HUES48 (cell line): ENCODE data around the gene DIP2C.

Source experiments
- H3K27ac ChIP-seq: one replicate; pipeline ENCODE4 v1.7.0; 2013; ENCODE audit warnings: low read depth, low read length, inconsistent platforms
- H3K27me3 ChIP-seq: 2 replicates; pipeline ENCODE4 v1.6.1; 2013; ENCODE audit warnings: mild to moderate bottlenecking, low read length; ENCODE audit not compliant: control insufficient read depth, insufficient read depth
- H3K36me3 ChIP-seq: 2 replicates; pipeline ENCODE4 v1.6.1; 2013; ENCODE audit warnings: low read length; ENCODE audit not compliant: control insufficient read depth, insufficient read depth
- H3K4me1 ChIP-seq: 2 replicates; pipeline ENCODE4 v1.6.1; 2013; ENCODE audit warnings: mild to moderate bottlenecking, low read length; ENCODE audit not compliant: control insufficient read depth, insufficient read depth
- H3K4me3 ChIP-seq: 2 replicates; pipeline ENCODE4 v1.5.1; 2013; ENCODE audit warnings: mild to moderate bottlenecking, low read depth, low read length
- H3K9ac ChIP-seq: 2 replicates; pipeline ENCODE4 v1.6.1; 2013; ENCODE audit warnings: mild to moderate bottlenecking, low read depth, low read length, moderate library complexity
- H3K9me3 ChIP-seq: 2 replicates; pipeline ENCODE4 v1.6.1; 2013; ENCODE audit warnings: low read length; ENCODE audit not compliant: control insufficient read depth, insufficient read depth

Gene DIP2C

DNA sequence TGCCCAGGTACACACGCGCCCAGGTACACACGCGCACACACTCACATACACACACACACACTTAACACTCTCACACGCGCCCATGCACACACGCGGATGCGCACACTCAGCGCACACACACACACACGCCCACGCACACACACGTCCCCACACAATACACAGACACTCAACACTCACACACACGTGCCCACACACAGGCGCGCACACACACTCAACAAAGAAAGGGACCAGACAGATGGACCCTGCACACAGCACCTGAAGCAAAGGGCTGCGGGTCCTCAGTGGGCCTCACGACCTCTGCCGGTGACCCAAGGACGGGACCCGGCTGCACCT, 296.8 kb downstream of the DIP2C start:
- Histone ChIP-seq H3K4me3 (no peak overlapping the region), H3K9me3 (no peaks in the 10 kb centered on the region), H3K27ac (no peak overlapping the region), H3K36me3 (peaks cover 12% of the 10 kb centered on the region), H3K9ac (no peak overlapping the region), H3K4me1 (peaks cover 10% of the 10 kb centered on the region; the same call in 1 of the 2 replicates), H3K27me3 (no peaks in the 10 kb centered on the region)

DNA sequence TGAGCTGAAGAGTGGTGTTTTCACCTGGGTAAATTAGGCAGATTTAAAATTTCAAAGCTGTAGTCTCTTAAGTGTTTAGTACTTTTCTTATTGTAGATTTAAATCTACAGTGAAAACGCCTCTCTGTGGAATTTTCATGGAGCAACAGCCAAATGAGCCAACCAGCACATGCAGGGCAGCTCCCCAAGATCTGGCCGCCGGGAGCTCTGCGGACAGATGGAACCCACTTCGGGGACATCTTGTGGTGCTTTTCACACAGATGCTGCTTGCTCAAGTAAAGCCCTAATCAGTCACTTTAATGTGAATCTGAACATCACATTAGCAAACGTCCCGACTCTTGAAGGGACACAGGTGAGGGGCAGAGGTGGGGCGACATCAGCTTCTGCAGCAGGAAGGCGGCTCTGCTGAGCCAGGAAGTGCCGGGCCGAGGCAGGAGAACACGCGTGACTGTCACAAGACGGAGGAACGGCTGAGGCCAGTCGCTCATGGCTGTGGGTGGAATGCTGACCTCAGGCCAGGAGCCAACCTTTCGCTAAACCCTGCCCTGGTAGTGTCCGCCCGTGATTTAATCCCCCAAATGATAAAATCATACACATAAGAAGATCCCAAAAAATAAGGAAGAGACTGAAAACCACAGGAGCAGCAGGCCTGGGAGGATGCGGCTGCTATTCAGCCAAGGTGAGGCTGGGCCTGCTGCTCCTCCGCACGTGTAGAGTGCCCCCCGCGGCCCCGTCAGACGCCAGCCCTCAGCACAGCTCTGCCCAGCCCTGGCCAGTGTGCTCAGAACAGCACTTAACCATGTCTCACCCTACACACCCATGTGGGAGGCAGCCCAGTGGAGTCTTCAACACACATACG, 297.4 kb downstream of the DIP2C start:
- Histone ChIP-seq H3K27ac (no peak overlapping the region), H3K4me3 (no peak overlapping the region), H3K27me3 (no peaks in the 10 kb centered on the region), H3K9ac (no peak overlapping the region), H3K36me3 (peaks cover 13% of the 10 kb centered on the region), H3K4me1 (peaks cover 8% of the 10 kb centered on the region; the same call in 1 of the 2 replicates), H3K9me3 (no peaks in the 10 kb centered on the region)

DNA sequence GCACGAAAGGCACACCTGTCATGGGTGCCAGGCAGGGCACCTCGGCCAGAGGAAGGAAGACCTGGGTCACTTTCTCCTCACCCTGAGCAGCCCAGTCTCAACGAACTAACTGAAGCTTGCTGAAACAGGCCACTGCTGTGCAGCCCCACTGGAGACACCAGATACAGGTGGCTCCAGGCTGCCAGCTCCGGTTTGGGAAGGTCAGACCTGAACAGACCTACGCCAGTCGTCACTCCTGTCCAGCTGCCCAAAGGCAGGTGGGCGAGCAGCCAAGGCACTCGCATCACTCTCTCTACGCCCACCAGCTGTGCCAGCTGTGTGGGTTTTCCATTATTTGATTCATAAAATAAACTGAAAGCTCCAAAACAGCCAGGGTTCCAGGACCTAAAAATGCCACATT, 298.2 kb downstream of the DIP2C start:
- no peak overlapping the region for H3K27ac ChIP-seq
- H3K36me3 ChIP-seq, result peaks cover 19% of the 10 kb centered on the region
- no peaks in the 10 kb centered on the region for H3K27me3 ChIP-seq
- H3K9ac ChIP-seq, result no peak overlapping the region
- no peak overlapping the region for H3K4me3 ChIP-seq
- H3K4me1 ChIP-seq, result peaks cover 8% of the 10 kb centered on the region; the same call in 1 of the 2 replicates
- no peaks in the 10 kb centered on the region for H3K9me3 ChIP-seq

DNA sequence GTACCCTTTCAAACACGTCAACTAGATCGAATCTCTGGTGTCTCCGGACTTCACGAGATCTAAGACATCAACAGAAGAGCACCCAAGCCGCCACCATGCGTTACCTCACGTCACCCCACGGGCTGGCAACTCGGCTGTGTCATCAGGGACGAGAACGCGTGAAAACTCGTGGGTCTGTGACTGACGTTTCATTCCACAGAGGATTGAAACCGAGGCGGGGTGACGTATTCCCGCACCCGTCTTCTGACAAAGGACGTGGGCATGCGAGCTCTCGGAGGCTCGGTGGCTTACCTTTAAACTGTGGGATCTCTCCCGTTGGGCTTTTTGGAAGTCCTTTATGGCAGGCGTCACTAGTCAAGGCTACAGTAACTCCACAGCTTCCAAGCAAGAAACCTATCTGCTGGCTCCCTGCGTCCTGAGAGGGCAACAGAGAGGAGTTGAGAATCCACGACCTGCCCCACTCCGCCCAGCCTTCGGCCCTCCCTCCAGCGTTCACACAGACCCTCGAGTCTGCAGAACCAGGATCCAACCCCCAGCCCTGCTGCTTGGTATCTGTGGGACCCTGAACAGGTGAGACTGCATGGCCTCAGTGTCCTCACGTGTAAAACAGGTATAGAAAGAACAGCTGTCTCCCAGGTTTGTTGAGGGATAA, 298.9 kb downstream of the DIP2C start:
- H3K4me1 ChIP-seq, result peaks cover 8% of the 10 kb centered on the region; the same call in 1 of the 2 replicates
- H3K9ac ChIP-seq, result no peak overlapping the region
- no peak overlapping the region for H3K27ac ChIP-seq
- no peaks in the 10 kb centered on the region for H3K9me3 ChIP-seq
- no peaks in the 10 kb centered on the region for H3K27me3 ChIP-seq
- no peak overlapping the region for H3K4me3 ChIP-seq
- H3K36me3 ChIP-seq, result peaks cover 19% of the 10 kb centered on the region

DNA sequence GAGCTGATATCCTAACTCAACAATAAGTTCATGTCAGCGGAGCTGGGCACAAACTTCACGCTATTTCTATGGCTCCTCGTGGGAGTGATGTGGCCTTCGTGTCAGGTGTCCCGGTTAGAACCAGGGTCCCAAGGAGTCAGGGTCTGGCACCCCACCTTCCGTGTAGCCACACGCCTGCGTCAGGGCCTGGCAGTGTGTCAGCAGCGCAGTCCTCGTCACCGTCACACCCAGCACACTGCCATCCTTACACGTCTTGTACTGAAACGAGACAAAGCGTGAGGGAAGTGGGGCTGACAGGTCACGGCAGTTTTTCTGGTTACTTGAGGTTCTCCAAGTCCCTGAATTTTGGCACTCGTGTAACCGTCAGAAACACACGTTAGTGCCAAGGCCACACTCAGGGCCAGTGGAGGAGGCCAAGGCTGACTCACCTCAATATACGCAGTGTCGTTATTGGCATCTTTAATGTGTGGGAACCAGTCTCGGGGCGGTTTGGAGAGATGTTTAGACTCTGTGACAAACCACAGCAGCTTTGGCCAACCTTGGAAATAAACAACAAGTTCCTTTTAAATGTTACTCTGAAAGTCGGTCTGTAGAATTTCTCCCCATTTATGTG, 299.5 kb downstream of the DIP2C start:
- Histone ChIP-seq H3K27ac (no peak overlapping the region), H3K9me3 (no peaks in the 10 kb centered on the region), H3K9ac (no peak overlapping the region), H3K27me3 (no peaks in the 10 kb centered on the region), H3K4me3 (no peak overlapping the region), H3K36me3 (peaks cover 19% of the 10 kb centered on the region), H3K4me1 (peaks cover 8% of the 10 kb centered on the region; the same call in 1 of the 2 replicates)

DNA sequence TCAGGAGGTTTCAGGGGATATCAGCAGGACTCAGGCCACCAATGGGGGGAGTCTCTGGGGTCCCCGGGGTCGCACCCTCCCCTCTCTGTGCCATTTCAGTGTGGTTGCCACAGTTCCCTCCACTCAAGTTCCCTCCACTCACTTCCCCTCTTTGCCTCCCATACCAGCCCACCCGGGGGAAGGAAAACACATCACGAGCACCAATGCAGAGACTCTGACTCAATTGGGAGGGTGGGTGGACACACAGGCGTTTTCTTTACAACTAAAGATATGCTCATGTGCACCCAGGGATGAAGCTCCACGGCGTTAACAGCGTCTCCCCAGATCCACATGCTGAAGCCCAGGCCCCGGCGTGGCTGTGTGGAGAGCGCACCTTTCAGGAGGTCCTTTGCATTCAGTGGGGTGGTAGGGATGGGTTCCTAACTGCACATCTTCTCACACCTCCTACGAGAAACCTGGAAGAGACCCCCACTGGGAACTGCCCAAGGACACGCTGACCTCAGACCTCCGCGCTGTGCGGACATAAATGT, 300.1 kb downstream of the DIP2C start:
- peaks cover 19% of the 10 kb centered on the region for H3K36me3 ChIP-seq
- no peaks in the 10 kb centered on the region for H3K9me3 ChIP-seq
- H3K9ac ChIP-seq, result no peak overlapping the region
- no peak overlapping the region for H3K27ac ChIP-seq
- H3K27me3 ChIP-seq, result no peaks in the 10 kb centered on the region
- 0 out of 2 replicates have a peak, but pooled peaks cover 3% of the 10 kb centered on the region for H3K4me1 ChIP-seq
- H3K4me3 ChIP-seq, result no peak overlapping the region

DNA sequence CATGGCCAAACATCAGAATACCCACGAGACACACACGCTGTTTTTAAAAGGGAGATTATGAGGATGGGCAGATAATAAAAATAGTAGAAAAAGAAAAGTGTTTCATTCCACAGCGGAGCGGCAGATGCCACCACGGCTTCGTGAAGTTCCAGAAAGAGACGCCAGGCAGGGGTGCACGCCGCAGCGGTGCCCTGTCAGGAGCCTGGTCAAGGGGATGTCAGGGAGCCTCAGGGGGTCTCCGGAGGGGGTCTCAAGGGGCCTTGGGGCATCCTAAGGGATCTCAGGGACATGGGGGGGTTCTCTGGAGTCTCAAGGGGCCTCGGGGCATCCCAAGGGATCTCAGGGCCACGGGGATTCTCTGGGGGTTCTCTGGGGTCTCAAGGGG, 300.8 kb downstream of the DIP2C start:
- Histone ChIP-seq H3K27me3 (no peaks in the 10 kb centered on the region), H3K4me1 (no peaks in the 10 kb centered on the region), H3K36me3 (peaks cover 20% of the 10 kb centered on the region), H3K4me3 (no peak overlapping the region), H3K9ac (no peak overlapping the region), H3K27ac (no peak overlapping the region), H3K9me3 (no peaks in the 10 kb centered on the region)

DNA sequence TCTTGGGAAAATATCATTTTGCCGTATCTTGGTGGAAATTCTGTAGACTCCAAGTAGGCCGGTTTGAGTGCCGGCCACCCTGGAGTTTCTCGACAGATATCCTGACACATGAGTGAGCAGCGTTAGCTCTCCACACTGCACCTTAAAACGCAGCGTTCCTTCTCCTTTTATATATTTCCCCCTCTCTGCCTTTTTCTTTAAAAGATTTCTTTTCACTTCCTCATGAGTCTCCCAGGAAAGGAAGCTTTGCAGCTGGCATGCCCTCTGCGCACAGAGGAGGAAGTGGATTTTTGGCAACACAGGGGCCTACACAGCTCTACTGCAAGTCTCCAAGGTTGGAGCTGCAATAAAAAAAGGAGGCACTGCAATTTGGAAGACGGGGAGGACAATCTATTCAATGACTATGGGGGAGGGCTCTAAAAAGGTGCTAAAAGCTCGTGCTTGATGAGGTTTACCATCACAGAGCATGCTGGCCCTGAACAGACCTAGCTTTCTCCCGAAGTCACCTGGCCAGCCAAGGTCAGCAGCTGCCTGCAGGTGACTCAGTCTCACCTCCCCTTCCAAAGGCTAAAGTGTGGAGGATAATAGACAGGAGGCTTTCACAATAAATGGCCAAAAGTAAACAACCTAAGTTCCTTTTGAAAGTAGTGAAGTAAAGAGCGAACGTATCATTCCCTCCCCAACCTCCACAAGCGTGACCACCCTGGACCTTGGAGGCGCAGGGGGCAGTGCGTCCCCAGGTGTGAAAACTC, 301.4 kb downstream of the DIP2C start:
- Histone ChIP-seq H3K4me1 (no peaks in the 10 kb centered on the region), H3K27me3 (no peaks in the 10 kb centered on the region), H3K9me3 (no peaks in the 10 kb centered on the region), H3K27ac (no peak overlapping the region), H3K36me3 (peaks cover 25% of the 10 kb centered on the region), H3K4me3 (no peak overlapping the region), H3K9ac (no peak overlapping the region)

DNA sequence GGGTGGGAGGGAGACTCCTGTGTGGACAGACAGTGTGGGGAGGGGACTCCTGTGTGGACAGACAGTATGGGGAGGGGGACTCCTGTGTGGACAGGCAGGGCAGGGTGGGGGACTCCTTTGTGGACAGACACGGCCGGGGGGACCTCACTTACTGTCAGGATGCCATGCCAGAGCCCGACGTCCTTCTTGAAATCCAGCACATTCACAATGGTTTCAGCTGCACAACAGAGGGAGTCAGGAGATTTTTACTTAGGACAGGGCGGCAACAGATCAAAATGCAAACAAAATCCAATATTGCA, 301.9 kb downstream of the DIP2C start:
- Histone ChIP-seq H3K27me3 (no peaks in the 10 kb centered on the region), H3K9ac (no peak overlapping the region), H3K4me3 (no peak overlapping the region), H3K9me3 (no peaks in the 10 kb centered on the region), H3K27ac (no peak overlapping the region), H3K36me3 (peaks cover 26% of the 10 kb centered on the region), H3K4me1 (no peaks in the 10 kb centered on the region)

DNA sequence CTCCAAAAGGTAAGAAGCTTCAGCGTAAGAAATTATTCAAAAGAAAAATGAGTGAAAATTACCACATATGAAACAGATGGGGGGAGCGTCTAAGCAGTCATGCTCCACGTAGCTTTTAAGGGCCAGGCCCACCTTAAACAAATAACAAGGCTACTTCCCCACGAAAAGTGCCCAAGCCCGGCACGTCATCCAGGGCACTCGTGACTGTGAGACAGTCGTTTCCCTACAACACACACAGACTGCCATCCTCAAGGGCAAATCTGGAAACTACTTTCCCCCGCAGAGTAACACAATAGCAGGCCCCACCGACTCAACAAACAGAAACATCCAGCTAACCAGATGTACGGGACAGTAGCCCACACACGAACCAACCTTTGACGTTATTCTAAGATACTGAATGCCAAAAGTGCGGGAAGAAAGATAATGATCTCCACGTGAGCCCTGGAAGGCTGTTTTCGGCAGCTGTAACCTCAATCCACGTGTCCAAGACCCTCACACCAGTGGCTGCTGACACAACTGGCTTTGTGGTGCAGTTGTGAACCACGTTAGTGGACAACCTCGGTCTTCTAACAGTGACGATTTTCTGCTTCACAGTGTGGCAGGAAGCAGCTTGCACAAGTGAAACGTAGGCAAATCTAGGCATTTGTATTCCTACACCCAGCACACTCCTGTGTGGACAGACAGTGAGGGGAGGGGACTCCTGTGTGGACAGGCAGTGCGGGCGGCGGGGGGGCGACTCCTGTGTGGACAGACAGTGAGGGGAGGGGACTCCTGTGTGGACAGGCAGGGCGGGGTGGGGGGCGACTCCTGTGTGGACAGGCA, 302.5 kb downstream of the DIP2C start:
- Histone ChIP-seq H3K36me3 (peaks cover 26% of the 10 kb centered on the region), H3K4me3 (no peak overlapping the region), H3K4me1 (no peaks in the 10 kb centered on the region), H3K9ac (no peak overlapping the region), H3K9me3 (no peaks in the 10 kb centered on the region), H3K27me3 (no peaks in the 10 kb centered on the region), H3K27ac (no peak overlapping the region)
